PC-9 (cell line): ENCODE measurements around the gene MRPL1. TPM values are rescaled to one million over a fixed set of nuclear protein-coding genes. Genes with fewer than 3 reads are reported as not detected.
A peak's percentile ranks its signal among the peaks of the same experiment; 100 is the strongest.

ENCODE experiments used
- BruUV-seq: library from RNA; stranded (reverse); fragments of 400-500 nt; replicated peaks from 2 replicates; lab custom pipeline; 2021; lab: Mats Ljungman, UMichigan
- CTCF ChIA-PET: fragments of 300-600 bp; sonication (Branson Sonifier 250); formaldehyde crosslinking; loops from one replicate; lab custom pipeline; 2022; ENCODE audit warnings: antibody characterized with exemption; lab: Charles Lee
- POLR2A ChIA-PET: fragments of 300-600 bp; sonication (Branson Sonifier 250); formaldehyde crosslinking; loops from one replicate; lab custom pipeline; 2022; ENCODE audit warnings: antibody characterized with exemption; ENCODE audit not compliant: unreplicated experiment; lab: Charles Lee
- DNase-seq, 2 experiments: peaks; one replicate each; pipeline versions ENCODE4 v3.0.0 to v3.0.0-alpha.2; 2015 to 2022; ENCODE audit warnings: mixed read lengths in 1 of 2
- H2AFZ ChIP-seq: fragments of 200-600 bp; sonication (generic); 2 replicates; pipeline ENCODE4 v1.8.1; 2017; ENCODE audit warnings: antibody characterized with exemption
- H3F3A ChIP-seq: fragments of 200-600 bp; sonication (generic); 2 replicates; pipeline ENCODE4 v1.8.1; 2017; ENCODE audit warnings: antibody characterized with exemption, mild to moderate bottlenecking, low read depth; ENCODE audit not compliant: insufficient read depth
- H3K27ac ChIP-seq: fragments of 200-600 bp; sonication (generic); 2 replicates; pipeline ENCODE4 v1.6.1; 2016; ENCODE audit warnings: mixed run types
- H3K27me3 ChIP-seq: fragments of 200-600 bp; sonication (generic); 2 replicates; pipeline ENCODE4 v1.6.1; 2016; ENCODE audit warnings: low read depth, mixed run types; ENCODE audit not compliant: insufficient read depth
- H3K36me3 ChIP-seq: fragments of 200-600 bp; sonication (generic); 2 replicates; pipeline ENCODE4 v1.6.1; 2016; ENCODE audit warnings: low read depth, mixed run types
- H3K4me1 ChIP-seq: fragments of 200-600 bp; sonication (generic); replicated peaks from 2 replicates; pipeline ENCODE4 v1.6.1; 2016; ENCODE audit warnings: mixed run types; ENCODE audit not compliant: insufficient read depth
- H3K4me2 ChIP-seq: fragments of 200-600 bp; sonication (generic); 2 replicates; pipeline ENCODE4 v1.6.1; 2017; ENCODE audit warnings: mixed run types
- H3K4me3 ChIP-seq: fragments of 200-600 bp; sonication (generic); 2 replicates; pipeline ENCODE4 v1.6.1; 2016; ENCODE audit warnings: mixed run types
- H3K79me2 ChIP-seq: fragments of 200-600 bp; sonication (generic); 2 replicates; pipeline ENCODE4 v1.6.1; 2017; ENCODE audit warnings: low read depth, mixed run types
- H3K9me2 ChIP-seq: fragments of 200-600 bp; sonication (generic); 2 replicates; pipeline ENCODE4 v1.8.1; 2017; ENCODE audit warnings: mild to moderate bottlenecking; ENCODE audit not compliant: insufficient read depth
- H3K9me3 ChIP-seq: fragments of 200-600 bp; sonication (generic); 2 replicates; pipeline ENCODE4 v1.8.1; 2016; ENCODE audit warnings: low read depth; ENCODE audit not compliant: insufficient read depth
- H4K20me1 ChIP-seq: fragments of 200-600 bp; sonication (generic); 2 replicates; pipeline ENCODE4 v1.8.1; 2017; ENCODE audit not compliant: insufficient read depth
- EZH2 ChIP-seq: fragments of 200-600 bp; sonication (generic); IDR thresholded peaks from 2 replicates; pipeline ENCODE4 v1.8.0; 2017; ENCODE audit warnings: antibody characterized with exemption, low read depth
- intact Hi-C: fragments of 100-400 bp; cut with micrococcal nuclease; formaldehyde crosslinking; loops from one replicate; pipeline ENCODE4 v1.10.0; 2022; ENCODE audit not compliant: unreplicated experiment
- total RNA-seq: library from RNA; stranded (reverse); gene quantifications from 2 replicates; pipeline ENCODE4 v1.2.3, GENCODE V29; 2021
- TF ChIP-seq, protein P1 (sequence below): fragments of 200-600 bp; sonication (generic); conservative IDR thresholded peaks from 2 replicates; pipeline ENCODE4 v1.6.1; 2017; ENCODE audit warnings: mixed run types, antibody characterized with exemption, mild to moderate bottlenecking, moderate library complexity

Gene MRPL1
- total RNA-seq, 1 experiment from 2014 or later: 20.3 TPM

GRCh38 chr4:77917601-77918000 is 55.0 kb downstream of the MRPL1 start:
- intact Hi-C loops: no loop called here
- peaks cover 26% of the 10 kb centered on the region for H3K4me1 ChIP-seq
- H3K27ac ChIP-seq: no peak overlapping the region
- no peak overlapping the region for H2AFZ ChIP-seq
- H3K4me3 ChIP-seq: no peak overlapping the region
- ChIA-PET POLR2A (no interaction called here), CTCF (no interaction called here)
- TF ChIP-seq EZH2: no peak
- TF ChIP-seq, protein P1, sequence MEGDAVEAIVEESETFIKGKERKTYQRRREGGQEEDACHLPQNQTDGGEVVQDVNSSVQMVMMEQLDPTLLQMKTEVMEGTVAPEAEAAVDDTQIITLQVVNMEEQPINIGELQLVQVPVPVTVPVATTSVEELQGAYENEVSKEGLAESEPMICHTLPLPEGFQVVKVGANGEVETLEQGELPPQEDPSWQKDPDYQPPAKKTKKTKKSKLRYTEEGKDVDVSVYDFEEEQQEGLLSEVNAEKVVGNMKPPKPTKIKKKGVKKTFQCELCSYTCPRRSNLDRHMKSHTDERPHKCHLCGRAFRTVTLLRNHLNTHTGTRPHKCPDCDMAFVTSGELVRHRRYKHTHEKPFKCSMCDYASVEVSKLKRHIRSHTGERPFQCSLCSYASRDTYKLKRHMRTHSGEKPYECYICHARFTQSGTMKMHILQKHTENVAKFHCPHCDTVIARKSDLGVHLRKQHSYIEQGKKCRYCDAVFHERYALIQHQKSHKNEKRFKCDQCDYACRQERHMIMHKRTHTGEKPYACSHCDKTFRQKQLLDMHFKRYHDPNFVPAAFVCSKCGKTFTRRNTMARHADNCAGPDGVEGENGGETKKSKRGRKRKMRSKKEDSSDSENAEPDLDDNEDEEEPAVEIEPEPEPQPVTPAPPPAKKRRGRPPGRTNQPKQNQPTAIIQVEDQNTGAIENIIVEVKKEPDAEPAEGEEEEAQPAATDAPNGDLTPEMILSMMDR: no peak
- no peak overlapping the region for H3K4me2 ChIP-seq
- no peak for DNase-seq
- no peaks in the 10 kb centered on the region for H3K79me2 ChIP-seq
- peaks cover 15% of the 10 kb centered on the region; the same call in 1 of the 2 replicates for H3F3A ChIP-seq
- no peaks in the 10 kb centered on the region for H3K27me3 ChIP-seq
- H3K9me3 ChIP-seq: no peaks in the 10 kb centered on the region
- H3K36me3 ChIP-seq: no peaks in the 10 kb centered on the region
- no peaks in the 10 kb centered on the region for H3K9me2 ChIP-seq
- no peaks in the 10 kb centered on the region for H4K20me1 ChIP-seq
- no TSS peak for BruUV-seq

DNA sequence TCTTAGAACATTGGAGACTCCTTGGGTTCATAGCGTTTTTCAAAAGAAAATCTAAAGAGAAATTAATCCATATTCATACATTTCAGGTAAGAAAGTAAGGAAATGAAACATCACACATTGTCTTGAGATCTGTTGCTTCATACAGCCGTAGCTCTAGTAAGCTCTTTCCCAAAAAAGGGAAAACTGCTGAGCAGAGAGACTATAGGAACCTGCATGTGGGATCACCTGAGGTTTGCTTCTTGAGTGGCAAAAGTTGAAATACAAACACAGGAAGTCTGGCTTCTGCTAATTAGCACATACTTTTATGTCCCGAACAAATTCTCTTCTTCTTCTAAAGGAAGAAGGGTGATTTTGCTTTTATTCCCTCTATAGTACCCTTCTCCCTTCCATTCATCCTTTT is 57.7 kb downstream of the MRPL1 start:
- no TSS peak for BruUV-seq
- intact Hi-C loops: no loop called here
- Histone ChIP-seq H3K9me2 (no peaks in the 10 kb centered on the region), H2AFZ (no peak overlapping the region), H3K4me3 (no peak overlapping the region), H3F3A (peaks cover 15% of the 10 kb centered on the region; the same call in 1 of the 2 replicates), H3K4me1 (peaks cover 26% of the 10 kb centered on the region), H3K4me2 (no peak overlapping the region), H3K27me3 (no peaks in the 10 kb centered on the region), H4K20me1 (no peaks in the 10 kb centered on the region), H3K27ac (peak overlapping the region; percentile 71; the same call in 1 of the 2 replicates), H3K9me3 (no peaks in the 10 kb centered on the region), H3K79me2 (no peaks in the 10 kb centered on the region), H3K36me3 (no peaks in the 10 kb centered on the region)
- no peak for TF ChIP-seq EZH2
- TF ChIP-seq, protein P1: no peak
- ChIA-PET CTCF (no interaction called here), POLR2A (no interaction called here)
- no peak for DNase-seq

DNA sequence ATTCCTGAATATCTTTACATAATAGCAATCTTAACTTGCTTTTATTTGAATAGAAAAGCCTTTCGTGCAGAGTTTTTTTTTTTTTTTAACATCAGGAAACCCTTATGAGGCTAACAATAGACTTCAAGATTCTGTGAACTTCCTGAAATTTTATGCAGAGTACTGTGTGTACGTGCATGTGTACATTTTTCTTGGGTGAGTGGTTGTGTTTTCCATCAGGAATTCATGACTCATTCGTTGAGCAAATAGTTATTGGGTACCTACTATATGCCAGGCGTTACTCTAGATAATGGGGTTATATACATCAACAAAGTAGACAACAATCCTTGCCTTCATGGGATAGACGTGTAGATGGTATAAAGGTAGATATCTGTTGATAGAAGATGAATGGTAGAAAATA is 59.1 kb downstream of the MRPL1 start:
- Histone ChIP-seq H4K20me1 (no peaks in the 10 kb centered on the region), H2AFZ (no peak overlapping the region), H3K9me2 (no peaks in the 10 kb centered on the region), H3K27me3 (no peaks in the 10 kb centered on the region), H3K27ac (peak overlapping the region; percentile 71), H3K9me3 (no peaks in the 10 kb centered on the region), H3F3A (peaks cover 15% of the 10 kb centered on the region; the same call in 1 of the 2 replicates), H3K4me2 (peak overlapping the region; percentile 48), H3K36me3 (no peaks in the 10 kb centered on the region), H3K4me3 (no peak overlapping the region), H3K4me1 (peaks cover 26% of the 10 kb centered on the region), H3K79me2 (no peaks in the 10 kb centered on the region)
- BruUV-seq: no TSS peak
- TF ChIP-seq EZH2: no peak
- TF ChIP-seq, protein P1: no peak
- intact Hi-C loops: no loop called here
- ChIA-PET POLR2A (no interaction called here), CTCF (no interaction called here)
- peak; percentile 5 to 90 for DNase-seq
